SH-SY5Y (cell line): Measurements from ENCODE around the gene PRR16.

ENCODE experiments used
- GATA2 ChIP-seq: IDR thresholded peaks from 2 replicates; pipeline ENCODE4 v1.6.1; 2011; ENCODE audit warnings: mild to moderate bottlenecking, low read depth, low read length
- GATA3 ChIP-seq: IDR thresholded peaks from 2 replicates; pipeline ENCODE4 v1.6.1; 2011; ENCODE audit warnings: low read depth, mild to moderate bottlenecking, low read length, moderate library complexity

DNA sequence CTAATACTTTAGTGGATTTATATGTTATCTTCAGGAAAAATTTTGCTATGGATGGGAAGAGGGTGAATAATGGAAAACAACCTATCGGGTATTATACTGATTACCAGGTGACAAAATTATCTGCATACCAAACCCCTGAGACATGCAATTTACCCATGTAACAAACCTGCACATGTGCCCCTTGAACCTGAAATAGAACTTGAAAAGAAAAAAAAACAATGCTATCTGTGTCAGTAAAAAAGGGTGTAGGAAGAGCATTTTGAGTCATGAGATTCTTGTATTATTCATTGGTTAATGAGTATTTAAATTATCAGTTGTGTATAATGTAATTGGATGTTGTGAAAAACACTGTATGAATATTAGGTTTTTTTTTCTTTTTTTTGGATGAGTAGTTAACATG is 75.4 kb downstream of the PRR16 start:
- TF ChIP-seq GATA2 (no peak), GATA3 (no peak)
